Amniotic stem cell (primary cell): ENCODE data around the gene PTPRK.
"Not testable (repeated sequence)": the region's sequence is repeated elsewhere in the genome, so short reads cannot be mapped to it uniquely, and the experiment has no call there.

Source experiments
- DNase-seq: peaks from one replicate; lab custom pipeline; 2025; lab: John Stamatoyannopoulos, UW

Gene PTPRK

GRCh38 chr6:128439627-128440026 is 80.8 kb downstream of the PTPRK start:
- DNase-seq, result no peak

- DNase-seq, result no peak
Observed at GRCh38 chr6:128438393-128438792, 82.0 kb downstream of the PTPRK start.

DNA sequence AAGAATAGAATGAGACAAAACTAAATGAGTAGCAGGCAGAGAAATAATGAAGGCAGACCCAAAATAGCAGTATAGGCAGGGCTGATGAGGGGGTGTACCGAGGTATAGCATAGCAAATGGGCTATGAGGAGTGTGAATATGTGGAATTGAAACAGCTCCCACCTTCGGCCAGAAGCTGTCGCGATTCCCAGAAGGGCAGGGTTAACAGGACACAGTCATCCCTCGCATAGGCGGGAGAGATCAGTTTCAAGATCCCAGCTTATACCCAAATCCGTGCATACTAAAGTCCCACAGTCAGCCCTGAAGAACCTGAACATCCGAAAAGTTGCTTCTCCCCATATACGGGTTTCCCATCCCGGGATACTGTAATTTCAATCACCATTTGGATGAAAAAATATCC is 82.7 kb downstream of the PTPRK start:
- no peak for DNase-seq

GRCh38 chr6:128434752-128435151 is 85.6 kb downstream of the PTPRK start:
- DNase-seq, result not testable (repeated sequence)

DNA sequence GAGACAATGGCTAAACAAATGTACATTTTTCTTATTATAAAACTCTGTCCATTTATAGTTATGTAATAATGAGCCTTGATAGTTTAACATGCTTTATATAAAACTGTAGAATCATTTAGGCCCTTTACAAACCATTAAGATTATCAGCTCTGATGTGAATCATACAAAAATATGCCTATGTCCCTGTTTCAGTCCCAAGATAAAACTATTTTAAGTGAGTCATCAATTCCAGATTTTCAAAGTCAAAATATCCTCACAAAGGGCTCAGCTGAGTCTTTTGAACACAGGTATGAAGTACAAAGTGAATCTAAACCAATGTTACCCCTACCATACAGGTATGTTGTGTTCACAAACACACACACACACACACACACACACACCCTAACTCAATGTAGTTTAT is 88.0 kb downstream of the PTPRK start:
- DNase-seq, result peak; percentile 3

DNA sequence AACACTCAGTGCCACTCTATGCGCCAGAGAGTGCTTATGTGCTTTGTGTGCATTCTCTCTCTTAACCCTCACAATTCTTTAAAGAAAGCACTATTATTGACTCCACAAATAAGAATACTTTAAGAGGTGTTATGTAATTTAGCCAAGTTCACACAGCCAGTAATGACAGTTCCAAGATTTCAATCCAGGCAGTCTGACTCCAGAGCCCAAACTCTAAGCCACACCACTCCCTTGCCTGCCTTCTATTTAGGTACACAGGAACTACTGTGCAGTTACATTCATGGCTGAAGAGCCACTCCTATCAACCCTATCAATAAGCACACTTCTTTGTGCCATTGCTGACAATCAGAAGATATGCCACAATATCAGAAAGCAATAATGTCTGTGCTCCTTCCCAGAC is 93.3 kb downstream of the PTPRK start:
- DNase-seq, result no peak

DNA sequence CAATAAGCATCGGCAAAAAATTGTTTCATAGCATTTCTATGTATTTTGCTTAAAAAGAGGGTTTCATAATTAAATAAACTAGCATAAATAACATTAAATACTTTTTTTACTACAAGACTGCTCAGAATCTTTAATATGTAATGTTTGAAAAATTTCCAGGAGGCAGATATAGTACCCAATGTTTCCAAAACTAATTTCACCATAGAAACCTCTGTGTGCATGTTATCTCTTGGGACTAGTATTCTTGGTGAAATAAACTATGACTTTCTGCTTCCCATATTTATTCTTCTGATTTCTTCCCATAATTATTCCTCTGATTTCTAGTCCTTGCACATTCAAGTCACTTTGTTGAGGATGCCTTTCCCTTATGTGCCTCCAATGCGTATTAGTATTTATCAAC is 94.5 kb downstream of the PTPRK start:
- no peak for DNase-seq

DNA sequence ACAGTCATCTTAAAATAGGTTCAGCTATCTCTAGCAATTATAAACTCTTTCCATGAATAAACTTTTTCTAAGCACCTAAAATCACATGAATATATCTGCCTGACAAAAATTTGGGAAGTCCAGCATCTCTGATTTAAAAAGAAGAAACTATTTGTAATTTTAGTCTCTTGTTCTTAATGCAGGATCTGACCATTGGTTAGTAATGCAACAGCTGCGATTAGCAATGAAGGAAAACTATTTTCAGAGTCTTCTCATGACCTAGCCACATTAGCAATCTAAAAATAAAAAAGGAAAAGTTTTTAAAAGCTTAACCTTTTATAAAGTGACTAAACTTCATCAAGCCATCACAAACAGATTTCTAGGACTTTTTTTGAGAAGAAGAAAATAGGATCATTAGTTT is 97.5 kb downstream of the PTPRK start:
- DNase-seq, result no peak

DNA sequence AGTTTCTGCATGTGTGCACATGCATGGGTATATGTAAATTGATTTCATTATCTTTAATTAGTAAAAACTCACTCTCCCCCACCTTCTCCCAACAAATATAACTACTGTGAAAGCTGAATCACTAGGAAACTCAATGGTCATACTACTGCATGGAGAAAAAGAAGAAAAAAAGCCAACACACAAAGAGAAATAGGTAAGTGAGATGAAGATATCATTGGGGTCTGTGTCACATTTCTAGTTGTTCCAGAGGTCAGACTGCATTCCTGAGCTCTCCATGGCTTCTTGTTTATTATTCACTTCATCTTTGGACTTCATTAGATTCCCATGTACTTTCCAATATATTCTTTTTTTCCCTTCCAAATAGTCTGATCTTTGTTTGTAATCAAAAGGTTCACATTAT is 98.2 kb downstream of the PTPRK start:
- no peak for DNase-seq

DNA sequence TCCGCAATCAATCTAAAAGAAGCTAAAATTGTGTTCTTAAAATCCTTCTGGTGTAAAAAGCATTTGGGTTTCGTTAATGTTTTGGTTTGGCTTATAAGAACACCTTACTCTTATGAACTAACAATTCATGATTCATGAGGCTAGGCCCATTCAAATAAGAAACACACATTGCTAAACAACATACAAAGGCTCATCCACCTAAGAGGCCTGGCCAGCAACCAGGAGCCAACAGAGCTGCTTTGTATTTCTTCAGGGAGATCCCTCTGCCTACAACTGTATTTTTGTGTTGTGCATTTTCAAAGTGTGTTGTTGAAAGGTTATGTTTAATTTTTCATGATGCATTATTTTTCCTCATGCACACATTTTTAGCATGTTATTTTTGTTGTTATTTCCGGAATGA is 98.6 kb downstream of the PTPRK start:
- no peak for DNase-seq

DNA sequence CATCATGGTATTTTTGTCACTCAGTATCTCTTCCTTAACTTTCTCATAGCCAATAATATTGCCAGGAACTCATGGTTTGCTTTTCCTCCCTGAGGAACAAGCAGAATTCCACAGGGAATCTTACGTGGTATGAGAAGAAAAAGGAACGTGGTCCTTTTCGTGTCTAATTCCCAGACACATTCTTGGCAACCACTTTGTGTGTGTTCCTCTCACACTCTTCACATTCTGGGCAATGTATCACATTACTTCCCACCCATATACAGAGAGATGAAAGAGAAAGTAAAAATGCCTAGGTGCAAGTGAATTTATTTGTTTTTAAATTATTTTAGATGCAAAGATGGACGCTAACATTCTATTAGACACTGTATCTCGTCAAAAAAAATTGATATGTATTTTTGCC is 102.7 kb downstream of the PTPRK start:
- DNase-seq, result no peak

- DNase-seq, result no peak
Observed at GRCh38 chr6:128415387-128415786, 105.0 kb downstream of the PTPRK start.

- no peak for DNase-seq
Observed at GRCh38 chr6:128414943-128415342, 105.5 kb downstream of the PTPRK start.

- no peak for DNase-seq
Observed at GRCh38 chr6:128413291-128413690, 107.1 kb downstream of the PTPRK start.

DNA sequence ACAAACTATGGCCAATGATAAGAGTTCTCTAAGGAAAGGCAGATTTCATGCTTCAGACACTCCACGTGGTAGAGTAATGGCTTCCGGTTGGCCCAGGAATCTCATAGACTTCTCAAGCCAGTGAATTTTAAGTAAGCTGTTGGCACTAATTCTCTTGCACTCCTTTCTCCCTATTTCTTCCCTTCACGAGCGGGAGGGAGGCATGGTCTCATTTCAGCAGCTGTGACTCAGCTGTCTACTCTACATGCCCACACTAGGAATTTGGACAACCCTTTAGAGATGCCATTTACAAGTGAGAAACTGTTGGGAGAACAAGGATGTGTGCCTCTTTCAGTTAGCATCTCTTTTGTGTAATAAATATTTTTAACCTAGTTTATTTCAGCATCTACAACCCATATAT is 107.7 kb downstream of the PTPRK start:
- no peak for DNase-seq

DNA sequence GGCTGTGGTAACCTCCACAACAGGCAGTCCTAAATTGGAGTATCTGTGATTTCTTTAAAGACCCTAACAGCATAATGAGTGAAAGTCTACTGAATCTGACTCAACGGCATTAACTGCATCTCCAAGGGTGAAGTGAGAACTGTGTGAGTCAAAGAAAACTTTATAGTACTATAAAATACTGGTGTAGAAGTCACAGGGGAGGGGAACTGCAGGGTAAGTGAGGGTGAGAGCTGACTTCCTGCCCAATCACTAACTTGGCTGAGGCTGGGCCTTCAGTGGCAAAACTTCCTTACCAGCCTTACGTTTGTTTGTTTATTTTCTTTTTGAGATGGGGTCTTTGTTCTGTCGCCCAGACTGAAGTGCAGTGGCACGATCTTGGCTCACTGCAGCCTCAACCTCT is 109.8 kb downstream of the PTPRK start:
- DNase-seq, result no peak

GRCh38 chr6:128409003-128409402 is 111.4 kb downstream of the PTPRK start:
- DNase-seq, result no peak

DNA sequence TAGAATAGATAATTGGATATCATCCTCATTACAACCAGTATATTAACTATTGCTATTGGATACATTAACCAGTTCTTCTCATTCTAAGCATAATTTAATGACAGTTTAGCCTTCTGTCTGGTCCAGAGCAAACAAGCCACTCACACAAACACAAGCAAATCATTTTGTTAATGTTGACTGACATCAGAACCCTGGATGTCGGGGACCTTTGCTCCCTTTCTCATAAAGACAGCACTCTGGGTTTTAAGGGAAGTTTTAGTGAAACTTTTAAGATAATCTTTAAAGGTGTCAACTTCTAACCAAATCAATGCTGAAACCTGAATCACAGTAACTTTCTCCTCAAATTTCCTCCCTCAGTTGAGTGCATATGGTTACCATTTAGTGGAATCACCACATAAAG is 113.9 kb downstream of the PTPRK start:
- no peak for DNase-seq

DNA sequence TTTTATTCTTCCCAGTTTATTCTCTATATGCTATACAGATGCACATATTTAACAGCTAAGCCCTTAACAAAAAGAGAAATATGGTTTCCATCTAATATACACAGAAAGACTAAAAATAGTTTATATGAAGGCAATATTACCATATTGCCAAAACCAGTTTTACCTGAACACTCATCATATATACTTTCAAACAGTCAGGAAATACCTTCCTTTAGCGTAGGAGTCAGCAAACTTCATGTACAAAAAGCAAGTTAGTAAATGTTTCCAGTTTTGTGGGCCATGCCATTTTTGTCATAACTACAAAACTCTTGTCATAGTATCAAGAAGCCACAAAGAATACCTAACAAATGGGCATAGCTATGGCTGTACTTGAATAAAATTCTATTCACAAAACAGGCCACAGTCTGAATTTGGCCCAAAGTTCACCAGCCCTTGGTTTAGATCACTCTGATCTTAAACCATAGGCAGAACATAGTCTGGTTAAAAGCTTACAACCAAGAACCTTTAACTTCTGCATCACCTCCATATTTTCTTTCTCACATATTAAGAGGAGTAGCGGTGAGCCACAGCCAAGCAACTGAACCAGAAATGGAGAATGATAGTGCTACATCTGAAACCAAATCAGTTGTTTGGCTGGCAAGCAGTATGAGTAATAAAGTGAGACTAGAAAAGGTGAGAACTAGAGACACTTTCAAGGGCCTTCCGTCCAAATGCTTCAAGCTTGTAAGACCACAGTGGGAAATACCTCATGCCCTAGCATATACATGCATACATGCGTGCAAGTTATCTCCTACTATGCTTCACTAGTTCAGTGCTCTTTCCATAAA is 116.6 kb downstream of the PTPRK start:
- DNase-seq, result no peak

DNA sequence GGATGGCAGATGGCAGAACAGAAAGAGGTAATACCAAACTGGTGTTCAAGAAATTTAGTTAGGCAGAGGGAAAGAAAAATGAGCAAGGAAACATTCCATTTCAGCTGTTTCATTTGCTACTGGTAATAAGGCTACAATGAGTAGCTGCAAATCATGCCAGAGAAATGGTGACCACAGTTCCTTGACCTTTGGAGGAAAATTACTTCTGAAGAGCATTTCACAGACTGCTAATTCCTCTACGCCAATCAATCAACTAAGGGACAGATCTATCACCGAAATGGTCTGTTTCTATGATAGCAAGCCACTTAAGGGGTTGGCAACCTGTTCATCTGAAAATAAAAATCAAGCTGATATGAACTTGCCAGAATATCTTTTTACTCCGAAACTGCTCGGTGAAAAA is 119.5 kb downstream of the PTPRK start:
- DNase-seq, result no peak

GRCh38 chr6:128397996-128398395 is 122.4 kb downstream of the PTPRK start:
- no peak for DNase-seq

DNA sequence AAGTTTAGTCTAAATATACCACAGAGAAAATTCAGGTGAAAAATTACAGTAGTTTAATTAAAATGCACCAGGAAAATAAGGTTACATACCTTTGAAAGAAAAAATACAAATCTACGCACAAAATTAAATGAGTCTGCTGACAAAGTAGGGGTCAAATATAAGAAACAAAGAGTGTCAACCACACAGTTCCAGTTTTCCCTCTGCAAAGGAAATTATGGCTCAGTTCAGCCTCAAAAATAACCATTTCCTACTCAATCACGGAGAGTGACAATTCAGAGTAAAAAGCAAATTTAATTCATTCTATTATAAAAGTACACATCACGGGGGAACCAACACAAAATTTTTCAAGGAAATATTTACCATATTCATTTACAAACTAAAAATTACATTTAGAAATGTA is 124.8 kb downstream of the PTPRK start:
- DNase-seq, result no peak

DNA sequence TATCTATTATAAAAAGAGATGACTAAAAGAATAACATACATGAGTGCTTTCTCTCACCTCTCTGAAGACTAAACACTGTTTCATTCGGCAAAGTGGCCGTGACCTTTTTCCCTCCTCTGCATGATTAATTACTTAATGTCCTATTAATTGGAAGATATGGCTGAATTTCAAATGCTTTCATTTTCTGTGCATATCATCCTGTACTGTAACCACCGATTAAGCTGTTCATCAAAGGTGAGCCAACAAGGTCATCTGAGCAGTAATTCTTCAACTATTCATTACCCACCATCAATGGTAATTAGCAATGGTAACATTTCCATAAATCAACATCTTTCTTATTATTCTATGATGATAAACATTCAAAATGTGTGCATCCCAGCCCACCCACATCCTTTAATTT is 125.2 kb downstream of the PTPRK start:
- no peak for DNase-seq

DNA sequence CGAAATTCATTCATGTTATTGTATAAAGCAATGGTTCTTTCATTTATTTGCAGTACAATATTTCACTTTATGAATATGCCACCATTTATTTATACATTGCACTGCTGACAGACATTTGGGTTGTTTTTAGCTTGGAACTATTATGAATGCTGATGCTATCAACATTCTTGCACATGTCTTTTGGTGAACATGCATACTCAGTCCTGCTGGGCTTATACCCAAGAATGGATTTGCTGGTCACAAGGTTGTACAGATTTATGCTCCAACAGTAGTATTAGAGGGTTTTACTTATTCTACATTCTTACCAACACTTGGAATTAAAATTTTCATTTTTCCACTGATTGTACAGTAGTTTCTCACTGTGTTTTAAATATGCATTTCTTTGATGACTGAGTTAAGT is 126.2 kb downstream of the PTPRK start:
- DNase-seq, result no peak
